HepG2 (cell line): ENCODE results near the gene ZFAND3. TPM values are rescaled to one million over a fixed set of nuclear protein-coding genes. Genes with fewer than 3 reads are reported as not detected.

Experiments
- ADNP ChIP-seq: sonication (generic); formaldehyde crosslinking; IDR thresholded peaks from 2 replicates; pipeline ENCODE4 v1.4.0; 2020; ENCODE audit warnings: missing genetic modification reagents
- ATF6 ChIP-seq: sonication (generic); formaldehyde crosslinking; conservative IDR thresholded peaks from 2 replicates; pipeline ENCODE4 v1.4.0; 2020; ENCODE audit warnings: missing genetic modification reagents
- CSRNP1 ChIP-seq: sonication (generic); formaldehyde crosslinking; IDR thresholded peaks from 2 replicates; pipeline ENCODE4 v1.8.1; 2023; ENCODE audit warnings: mild to moderate bottlenecking, missing genetic modification reagents
- IKZF4 ChIP-seq: sonication (generic); formaldehyde crosslinking; IDR thresholded peaks from 2 replicates; pipeline ENCODE4 v1.5.1; 2020; ENCODE audit warnings: borderline replicate concordance, mild to moderate bottlenecking, low read depth, missing genetic modification reagents; ENCODE audit errors: not compliant biosample characterization
- MLLT10 ChIP-seq: sonication (generic); formaldehyde crosslinking; IDR thresholded peaks from 2 replicates; pipeline ENCODE4 v1.4.0; 2020; ENCODE audit warnings: missing genetic modification reagents
- MTERF4 ChIP-seq: sonication (generic); formaldehyde crosslinking; IDR thresholded peaks from 2 replicates; pipeline ENCODE4 v1.8.0; 2023; ENCODE audit warnings: mild to moderate bottlenecking, missing genetic modification reagents
- NFKB2 ChIP-seq: sonication (generic); formaldehyde crosslinking; IDR thresholded peaks from 2 replicates; pipeline ENCODE4 v1.4.0; 2020; ENCODE audit warnings: missing genetic modification reagents, borderline replicate concordance
- RARA ChIP-seq: IDR thresholded peaks from 2 replicates; pipeline ENCODE4 v1.6.1; 2016; ENCODE audit warnings: missing genetic modification reagents, missing compliant biosample characterization
- RNF2 ChIP-seq: fragments of 450-650 bp; conservative IDR thresholded peaks from 2 replicates; pipeline ENCODE4 v1.6.1; 2016; ENCODE audit warnings: low read depth
- TFDP2 ChIP-seq: sonication (generic); formaldehyde crosslinking; IDR thresholded peaks from 2 replicates; pipeline ENCODE4 v1.4.0; 2020; ENCODE audit warnings: missing genetic modification reagents
- TOPORS ChIP-seq: sonication (generic); formaldehyde crosslinking; IDR thresholded peaks from 2 replicates; pipeline ENCODE4 v1.8.0; 2023; ENCODE audit warnings: mild to moderate bottlenecking, missing genetic modification reagents
- ZBTB20 ChIP-seq: sonication (generic); formaldehyde crosslinking; IDR thresholded peaks from 2 replicates; pipeline ENCODE4 v1.8.1; 2023; ENCODE audit warnings: missing genetic modification reagents, low read depth, mild to moderate bottlenecking, borderline replicate concordance
- ZBTB21 ChIP-seq: sonication (generic); formaldehyde crosslinking; IDR thresholded peaks from 2 replicates; pipeline ENCODE4 v1.4.0; 2020; ENCODE audit warnings: missing genetic modification reagents
- ZHX1 ChIP-seq: sonication (generic); formaldehyde crosslinking; IDR thresholded peaks from 2 replicates; pipeline ENCODE4 v1.8.1; 2022; ENCODE audit warnings: low read depth, mild to moderate bottlenecking, missing genetic modification reagents
- ZNF260 ChIP-seq: sonication (generic); formaldehyde crosslinking; IDR thresholded peaks from 2 replicates; pipeline ENCODE4 v1.4.0; 2020; ENCODE audit warnings: missing genetic modification reagents, low read depth, mild to moderate bottlenecking, borderline replicate concordance
- ZNF775 ChIP-seq: sonication (generic); formaldehyde crosslinking; IDR thresholded peaks from 2 replicates; pipeline ENCODE4 v1.4.0; 2020; ENCODE audit warnings: missing genetic modification reagents, mild to moderate bottlenecking, moderate library complexity, borderline replicate concordance
- ZSCAN20 ChIP-seq: sonication (generic); formaldehyde crosslinking; IDR thresholded peaks from 2 replicates; pipeline ENCODE4 v1.4.0; 2020; ENCODE audit warnings: missing genetic modification reagents, mild to moderate bottlenecking, borderline replicate concordance
- ZSCAN5A ChIP-seq: sonication (generic); formaldehyde crosslinking; IDR thresholded peaks from 2 replicates; pipeline ENCODE4 v1.8.0; 2022; ENCODE audit warnings: mild to moderate bottlenecking, missing genetic modification reagents, borderline replicate concordance
- polyA plus RNA-seq, 8 experiments: library from polyadenylated mRNA; depleted of rRNA in 3 of 8; stranded (reverse) in 7 of 8; unstranded in 1 of 8; fragments of >200 nt; fragmentation: Illumina TruSeq in 4 of 8; extraction: Trizol in 4 of 8; gene quantifications; 2 replicates each; pipeline versions ENCODE4 v1.2.1 to v1.2.3, GENCODE V29; 2011 to 2016; ENCODE audit warnings: low read depth in 4 of 8, missing spikeins in 1 of 8, mixed read lengths in 1 of 8; ENCODE audit not compliant: insufficient read depth in 1 of 8
- total RNA-seq, 5 experiments: library from RNA; depleted of rRNA; stranded (reverse); fragments of >200 nt; fragmentation: Illumina TruSeq; extraction: Trizol; gene quantifications; 2 replicates each; pipeline ENCODE4 v1.2.3, GENCODE V29; 2016; ENCODE audit warnings: low read depth in 1 of 5

ZFAND3 gene
- total and polyA plus RNA-seq, 2 of the 13 experiments (the other 11 are each of a cell fraction or from before 2014, with no cell fraction given): 16.4 to 17.1 TPM

- TF ChIP-seq ATF6 (CRISPR knock-in tag) (peak; percentile 72; the same call in 1 of the 2 replicates), CSRNP1 (CRISPR knock-in tag) (no peak), ZSCAN20 (CRISPR knock-in tag) (no peak), RNF2 (no peak), ZBTB21 (peak; percentile 84; the same call in 1 of the 2 replicates), ZBTB20 (no peak; the same call in 1 of the 2 replicates), RARA (CRISPR knock-in tag) (peak; percentile 67), ZHX1 (CRISPR knock-in tag) (no peak), TOPORS (CRISPR knock-in tag) (no peak), IKZF4 (CRISPR knock-in tag) (no peak), ZSCAN5A (CRISPR knock-in tag) (no peak), TFDP2 (CRISPR knock-in tag) (0 out of 2 replicates have a peak, but pooled peaks have one; percentile 15), MTERF4 (CRISPR knock-in tag) (0 out of 2 replicates have a peak, but pooled peaks have one; percentile 66), ZNF260 (CRISPR knock-in tag) (no peak), MLLT10 (CRISPR knock-in tag) (no peak), NFKB2 (CRISPR knock-in tag) (peak; percentile 88; the same call in 1 of the 2 replicates), ZNF775 (no peak), ADNP (CRISPR knock-in tag) (peak; percentile 93)
Observed at GRCh38 chr6:37791156-37791919, 28.2 kb upstream of the ZFAND3 start (continued).
